GM19324 (cell line): ENCODE measurements around the gene TAPT1.

Experiments used
- ATAC-seq: cut with Tn5 transposase; IDR thresholded peaks from one replicate; pipeline ENCODE4 v1.9.1; 2021; ENCODE audit warnings: mild to moderate bottlenecking, moderate library complexity; ENCODE audit not compliant: unreplicated experiment, low FRiP score

Gene TAPT1

DNA sequence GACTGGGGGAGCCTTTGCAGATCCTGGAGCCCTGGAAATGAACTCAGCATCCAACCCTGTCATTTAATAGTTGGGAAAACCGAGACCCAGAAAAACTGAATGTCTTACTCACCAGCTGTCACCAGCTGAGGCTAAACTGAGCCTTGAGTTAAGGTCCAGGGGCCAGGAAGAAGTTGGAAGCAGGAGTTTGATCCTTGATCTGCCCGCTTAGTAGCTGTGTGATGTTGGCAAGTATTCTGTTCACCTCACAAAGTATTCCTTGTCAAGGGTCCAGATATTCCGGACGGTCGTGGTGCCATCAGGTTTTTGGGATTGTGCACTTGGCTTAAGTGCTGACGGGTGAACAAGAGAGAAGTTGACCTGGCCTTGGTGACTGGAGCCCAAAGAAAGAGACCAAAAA, 111.7 kb downstream of the TAPT1 start:
- no peak for ATAC-seq

DNA sequence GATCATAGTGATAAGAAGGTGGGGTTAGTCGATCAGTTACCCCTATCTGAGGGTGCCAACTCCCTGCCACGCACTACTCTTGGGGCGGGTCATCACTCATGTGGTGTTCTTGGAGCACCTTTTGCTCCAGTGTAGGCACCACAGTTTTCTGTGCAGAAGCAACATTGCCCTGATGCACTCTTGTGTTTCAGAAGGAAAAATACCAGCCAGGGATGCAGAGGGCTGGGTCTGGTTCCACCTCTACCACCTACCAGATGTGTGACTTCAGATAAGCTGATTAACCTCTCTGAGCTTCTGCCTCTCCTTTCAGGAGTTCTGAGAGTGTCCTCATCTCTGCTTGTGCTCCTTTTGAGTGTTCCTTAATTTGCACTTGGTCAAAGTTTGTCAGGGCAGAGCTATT, 112.5 kb downstream of the TAPT1 start:
- no peak for ATAC-seq

DNA sequence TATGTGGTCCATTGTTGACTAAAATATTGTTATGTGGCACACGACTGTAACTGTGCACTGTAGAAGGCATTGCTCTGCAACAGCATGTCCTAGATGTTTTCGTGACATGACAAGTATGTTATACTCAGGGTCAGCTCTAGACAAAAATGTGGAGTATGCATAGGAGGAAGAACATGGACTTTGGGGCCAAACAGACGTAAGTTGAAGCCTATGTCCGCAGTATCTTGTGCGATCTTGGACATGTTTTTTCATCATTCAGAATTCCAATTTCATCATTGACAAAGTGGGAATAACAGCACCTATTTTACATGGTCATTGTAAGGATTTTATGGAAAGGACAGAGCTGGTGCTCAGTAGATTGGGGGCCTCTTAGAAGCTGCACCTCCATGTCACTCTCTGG, 114.7 kb downstream of the TAPT1 start:
- no peak for ATAC-seq

DNA sequence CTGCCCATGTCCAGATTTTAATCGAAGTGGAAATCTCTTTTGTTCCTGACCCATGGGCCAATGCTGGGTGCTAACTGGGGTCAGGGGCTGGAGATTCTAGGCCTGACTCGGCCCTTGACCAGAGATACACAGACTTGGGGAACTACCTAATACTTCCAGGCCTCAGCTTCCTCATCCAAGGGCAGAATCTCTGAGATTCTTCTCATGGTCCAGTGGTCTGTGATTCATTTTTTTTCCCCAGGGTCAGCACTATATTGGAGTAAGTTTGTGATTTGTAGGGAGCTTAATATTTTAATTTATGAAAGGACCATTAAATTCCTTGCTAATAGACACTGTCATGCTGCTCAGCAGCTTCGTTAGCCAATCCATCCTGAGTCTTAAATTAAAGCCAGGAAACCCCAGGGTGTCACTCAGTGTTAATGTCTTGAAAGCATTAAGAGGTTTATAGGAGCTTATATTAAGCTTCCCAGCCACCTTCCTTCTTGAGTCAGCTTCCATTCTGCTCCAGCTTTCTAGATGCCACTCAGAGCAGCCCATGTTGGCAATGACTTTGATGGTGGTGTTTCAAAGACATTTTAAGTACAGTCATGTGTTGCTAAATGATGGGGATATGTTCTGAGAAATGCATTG, 115.5 kb downstream of the TAPT1 start:
- ATAC-seq, result no peak
